Measurements from ENCODE around the gene ANKRA2.
A peak's percentile ranks its signal among the peaks of the same experiment; 100 is the strongest.

ANKRA2 gene

DNA sequence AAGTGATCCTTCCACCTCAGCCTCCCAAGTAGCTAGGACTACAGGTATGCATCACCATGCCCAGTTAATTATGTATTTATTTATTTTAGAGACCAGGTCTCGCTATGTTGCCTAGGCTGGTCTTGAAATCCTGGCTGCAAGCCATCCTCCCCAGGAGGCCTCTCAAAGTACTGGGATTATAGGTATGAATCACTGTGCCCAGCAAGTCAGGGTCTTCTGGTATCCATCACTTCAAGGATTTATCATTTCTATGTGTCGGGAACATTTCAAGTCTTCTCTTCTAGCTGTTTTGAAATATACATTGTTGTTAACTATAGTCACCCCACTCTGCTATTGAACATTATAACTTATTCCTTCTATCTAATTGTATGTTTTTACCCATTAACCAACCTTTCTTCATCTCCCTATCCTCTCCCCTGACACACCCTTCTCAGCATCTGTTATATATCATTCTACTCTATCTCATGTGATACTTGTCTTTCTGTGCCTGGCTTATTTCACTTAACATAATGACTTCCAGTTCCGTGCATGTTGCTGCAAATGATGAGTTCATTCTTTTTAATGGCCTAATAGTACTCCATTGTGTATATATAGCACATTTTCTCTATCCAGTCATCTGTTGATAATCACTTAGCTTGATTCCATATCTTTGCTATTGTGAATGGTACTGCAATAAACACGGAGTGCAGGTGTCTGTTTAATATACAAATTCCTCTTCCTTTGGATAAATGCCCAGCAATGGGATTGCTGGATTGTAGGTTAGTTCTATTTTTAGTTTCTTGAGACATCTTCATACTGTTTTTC is 26.5 kb upstream of the ANKRA2 start:
- no peak overlapping the region for H3K4me3 ChIP-seq (replicated peaks; ENCODE audit: low read depth, low read length)
- no peaks in the 10 kb centered on the region for H3K36me3 ChIP-seq (ENCODE audit: control insufficient read depth, insufficient read depth, low read length)
- DNase-seq (ENCODE audit: extremely low read depth, insufficient read length): no peak
- TF ChIP-seq, protein P1, sequence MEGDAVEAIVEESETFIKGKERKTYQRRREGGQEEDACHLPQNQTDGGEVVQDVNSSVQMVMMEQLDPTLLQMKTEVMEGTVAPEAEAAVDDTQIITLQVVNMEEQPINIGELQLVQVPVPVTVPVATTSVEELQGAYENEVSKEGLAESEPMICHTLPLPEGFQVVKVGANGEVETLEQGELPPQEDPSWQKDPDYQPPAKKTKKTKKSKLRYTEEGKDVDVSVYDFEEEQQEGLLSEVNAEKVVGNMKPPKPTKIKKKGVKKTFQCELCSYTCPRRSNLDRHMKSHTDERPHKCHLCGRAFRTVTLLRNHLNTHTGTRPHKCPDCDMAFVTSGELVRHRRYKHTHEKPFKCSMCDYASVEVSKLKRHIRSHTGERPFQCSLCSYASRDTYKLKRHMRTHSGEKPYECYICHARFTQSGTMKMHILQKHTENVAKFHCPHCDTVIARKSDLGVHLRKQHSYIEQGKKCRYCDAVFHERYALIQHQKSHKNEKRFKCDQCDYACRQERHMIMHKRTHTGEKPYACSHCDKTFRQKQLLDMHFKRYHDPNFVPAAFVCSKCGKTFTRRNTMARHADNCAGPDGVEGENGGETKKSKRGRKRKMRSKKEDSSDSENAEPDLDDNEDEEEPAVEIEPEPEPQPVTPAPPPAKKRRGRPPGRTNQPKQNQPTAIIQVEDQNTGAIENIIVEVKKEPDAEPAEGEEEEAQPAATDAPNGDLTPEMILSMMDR (IDR thresholded peaks at IDR 0.05; ENCODE audit: insufficient read depth, low read length, poor library complexity, severe bottlenecking): no peak
- no peaks in the 10 kb centered on the region for H3K27me3 ChIP-seq (replicated peaks; ENCODE audit: control insufficient read depth, insufficient read depth, low read length)

DNA sequence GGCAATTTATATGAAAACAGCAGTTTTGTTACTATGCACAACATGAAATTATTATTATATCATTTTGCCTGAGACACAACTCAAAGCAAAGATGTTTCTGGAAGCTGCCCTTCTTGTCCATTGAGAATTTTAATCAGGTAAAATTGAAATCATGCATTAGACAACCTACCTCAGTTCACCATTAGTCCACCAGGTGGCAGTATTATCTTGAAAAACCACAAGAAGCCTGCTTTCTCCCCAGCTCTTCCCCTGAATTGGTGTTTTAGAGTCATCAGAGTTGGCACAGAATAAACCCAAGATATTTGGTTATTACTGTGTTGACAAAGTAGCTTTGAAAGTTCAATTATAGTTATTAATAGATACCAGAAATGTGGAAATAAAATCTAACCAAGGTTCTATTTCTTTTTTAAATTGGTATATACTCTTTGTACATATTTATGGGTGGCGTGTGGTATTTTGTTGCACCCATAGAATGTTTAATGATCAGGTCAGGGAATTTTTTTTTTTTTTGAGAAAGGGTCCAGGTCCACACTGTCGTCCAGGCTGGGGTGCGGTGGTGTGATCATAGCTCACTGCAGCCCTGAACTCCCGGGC is 25.8 kb upstream of the ANKRA2 start:
- H3K36me3 ChIP-seq (ENCODE audit: control insufficient read depth, insufficient read depth, low read length): no peaks in the 10 kb centered on the region
- TF ChIP-seq, protein P1 (IDR thresholded peaks at IDR 0.05; ENCODE audit: insufficient read depth, low read length, poor library complexity, severe bottlenecking): peak; percentile 53
- no peaks in the 10 kb centered on the region for H3K27me3 ChIP-seq (replicated peaks; ENCODE audit: control insufficient read depth, insufficient read depth, low read length)
- peak; percentile 15 for DNase-seq (ENCODE audit: extremely low read depth, insufficient read length)
- H3K4me3 ChIP-seq (replicated peaks; ENCODE audit: low read depth, low read length): no peak overlapping the region

DNA sequence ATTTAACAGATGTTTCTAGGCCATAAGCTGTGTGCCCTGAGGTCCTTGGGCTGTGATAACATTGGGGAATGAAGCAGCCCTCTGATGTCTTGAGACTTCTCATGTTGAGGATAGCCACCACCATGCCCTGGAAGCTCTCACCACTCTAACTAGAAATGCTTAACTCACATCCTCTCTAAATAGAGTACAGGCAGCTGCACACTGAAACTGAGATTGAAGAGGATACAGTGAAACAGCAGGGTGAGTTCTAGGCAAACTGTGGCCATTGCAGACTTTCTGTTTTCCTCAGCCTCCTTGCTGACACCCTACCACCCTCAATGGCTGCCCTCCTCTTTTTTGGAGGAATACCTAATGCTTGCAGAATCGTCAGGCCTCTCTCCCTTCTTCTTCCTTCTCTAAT is 22.5 kb upstream of the ANKRA2 start:
- TF ChIP-seq, protein P1 (IDR thresholded peaks at IDR 0.05; ENCODE audit: insufficient read depth, low read length, poor library complexity, severe bottlenecking): no peak
- no peaks in the 10 kb centered on the region; the same call in none of the 2 replicates for H3K36me3 ChIP-seq (ENCODE audit: control insufficient read depth, insufficient read depth, low read length)
- H3K4me3 ChIP-seq (replicated peaks; ENCODE audit: low read depth, low read length): no peak overlapping the region
- no peak for DNase-seq (ENCODE audit: extremely low read depth, insufficient read length)
- no peaks in the 10 kb centered on the region for H3K27me3 ChIP-seq (replicated peaks; ENCODE audit: control insufficient read depth, insufficient read depth, low read length)

DNA sequence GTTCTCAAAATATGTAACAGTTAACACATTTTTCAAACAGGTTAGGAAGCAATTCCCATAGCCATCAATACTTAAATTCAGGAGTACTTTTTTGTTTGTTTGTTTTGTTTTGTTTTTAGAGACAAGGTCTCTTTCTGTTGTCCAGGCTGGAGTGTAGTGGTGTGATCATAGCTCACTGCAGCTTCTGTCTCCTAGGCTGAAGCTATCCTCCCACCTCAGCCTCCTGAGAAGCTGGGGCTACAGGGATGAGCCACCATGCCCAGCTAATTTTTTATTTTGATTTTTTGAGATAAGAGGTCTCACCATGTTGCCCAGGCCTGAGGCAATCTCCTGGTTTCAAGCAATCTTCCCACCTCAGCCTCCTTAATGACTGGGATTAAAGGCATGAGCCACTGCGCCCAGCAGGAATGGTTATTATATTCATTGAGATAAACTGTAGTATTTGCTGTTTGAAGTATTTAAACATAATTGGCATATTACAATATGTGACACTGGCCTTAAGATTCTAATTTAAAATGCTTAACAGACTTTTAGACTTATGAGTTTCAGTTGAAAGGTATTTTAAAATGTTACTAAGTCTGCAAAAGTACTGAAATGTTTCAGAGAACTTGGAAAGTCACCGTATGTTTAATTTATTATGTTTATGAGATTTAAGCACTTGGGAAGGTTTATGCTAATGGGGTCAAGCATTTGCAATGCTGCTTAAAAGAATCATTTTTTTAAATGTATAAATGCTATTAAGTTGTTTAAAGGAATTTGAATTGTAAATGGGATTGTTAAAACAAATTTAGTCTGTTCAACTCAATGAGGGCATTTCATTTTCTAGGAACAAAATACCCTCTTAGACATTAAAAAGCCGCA is 17.1 kb upstream of the ANKRA2 start:
- Histone ChIP-seq H3K36me3 (ENCODE audit: control insufficient read depth, insufficient read depth, low read length) (no peaks in the 10 kb centered on the region; the same call in none of the 2 replicates), H3K27me3 (replicated peaks; ENCODE audit: control insufficient read depth, insufficient read depth, low read length) (no peaks in the 10 kb centered on the region), H3K4me3 (replicated peaks; ENCODE audit: low read depth, low read length) (no peak overlapping the region)
- TF ChIP-seq, protein P1 (IDR thresholded peaks at IDR 0.05; ENCODE audit: insufficient read depth, low read length, poor library complexity, severe bottlenecking): no peak
- no peak for DNase-seq (ENCODE audit: extremely low read depth, insufficient read length)

DNA sequence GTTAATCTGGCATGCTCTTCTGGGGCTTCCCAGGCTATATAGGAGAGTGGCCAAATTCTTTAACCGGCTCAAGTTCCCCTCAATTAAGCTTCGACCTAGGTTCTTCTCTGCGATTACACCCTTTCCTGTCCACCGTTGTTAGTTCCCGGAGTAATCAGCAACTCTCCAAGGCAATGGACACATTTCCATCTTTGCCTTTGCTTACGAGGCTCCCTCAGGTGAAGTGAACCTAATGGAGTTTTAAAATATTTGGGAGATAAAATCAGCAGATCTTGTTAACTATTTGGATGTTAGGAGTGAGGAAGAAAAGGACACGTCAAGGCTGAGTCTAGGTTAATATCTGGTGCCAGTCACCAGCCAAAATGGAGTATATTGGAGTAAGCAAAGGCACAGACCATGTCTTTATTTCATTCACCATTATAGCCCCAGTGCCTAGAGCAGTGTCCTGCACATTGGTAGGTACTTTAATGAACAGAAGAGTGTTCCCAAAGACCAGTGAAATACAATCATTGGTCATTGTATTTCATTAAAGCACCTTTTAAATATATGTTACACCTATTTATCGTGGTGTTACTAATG is 619 bp upstream of the ANKRA2 start:
- H3K27me3 ChIP-seq (replicated peaks; ENCODE audit: control insufficient read depth, insufficient read depth, low read length): no peaks in the 10 kb centered on the region
- TF ChIP-seq, protein P1 (IDR thresholded peaks at IDR 0.05; ENCODE audit: insufficient read depth, low read length, poor library complexity, severe bottlenecking): no peak
- H3K36me3 ChIP-seq (ENCODE audit: control insufficient read depth, insufficient read depth, low read length): no peaks in the 10 kb centered on the region
- DNase-seq (ENCODE audit: extremely low read depth, insufficient read length): no peak
- H3K4me3 ChIP-seq (replicated peaks; ENCODE audit: low read depth, low read length): peak overlapping the region; percentile 91

All from GM06990 (cell line).